SK-N-DZ (cell line): Measurements from ENCODE around the gene FGF5.

Experiments used
- DNase-seq: peaks from one replicate; pipeline ENCODE4 v3.0.0-alpha.2; 2015; ENCODE audit warnings: low spot score

The FGF5 gene

GRCh38 chr4:80335554-80336358 is 69.3 kb downstream of the FGF5 start, which contains the start of gene CFAP299:
TSS of gene CFAP299 (plus strand) at chr4:80335730.
- DNase-seq, result peak; percentile 80

DNA sequence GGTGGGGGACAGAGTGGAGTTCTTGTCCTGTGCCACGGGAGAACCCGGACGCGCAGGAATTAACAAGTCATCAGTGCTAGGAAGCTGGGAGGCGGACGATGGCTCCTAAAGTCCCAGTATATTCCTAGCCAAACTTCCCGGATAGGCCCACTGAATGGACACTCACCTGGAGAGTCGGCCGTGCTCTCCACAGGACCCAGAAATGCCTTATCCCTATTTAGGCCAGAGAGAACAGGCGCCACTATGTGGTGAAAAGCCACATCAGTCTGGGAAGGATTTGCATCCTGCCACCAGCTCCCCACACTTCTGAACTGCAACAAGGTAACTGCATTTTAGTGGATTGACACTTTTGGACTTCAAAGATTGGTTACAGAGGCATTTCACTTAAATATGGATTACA is 70.1 kb downstream of the FGF5 start:
- DNase-seq, result peak; percentile 25

GRCh38 chr4:80340036-80340435 is 73.6 kb downstream of the FGF5 start:
- DNase-seq, result no peak
